Measurements from ENCODE around the gene SLC35G3. TPM values are rescaled to one million over a fixed set of nuclear protein-coding genes. Genes with fewer than 3 reads are reported as not detected.
"Not testable (repeated sequence)": the region's sequence is repeated elsewhere in the genome, so short reads cannot be mapped to it uniquely, and the experiment has no call there.

Gene SLC35G3
- total RNA-seq, 4 donors from 2014 or later: not detected

DNA sequence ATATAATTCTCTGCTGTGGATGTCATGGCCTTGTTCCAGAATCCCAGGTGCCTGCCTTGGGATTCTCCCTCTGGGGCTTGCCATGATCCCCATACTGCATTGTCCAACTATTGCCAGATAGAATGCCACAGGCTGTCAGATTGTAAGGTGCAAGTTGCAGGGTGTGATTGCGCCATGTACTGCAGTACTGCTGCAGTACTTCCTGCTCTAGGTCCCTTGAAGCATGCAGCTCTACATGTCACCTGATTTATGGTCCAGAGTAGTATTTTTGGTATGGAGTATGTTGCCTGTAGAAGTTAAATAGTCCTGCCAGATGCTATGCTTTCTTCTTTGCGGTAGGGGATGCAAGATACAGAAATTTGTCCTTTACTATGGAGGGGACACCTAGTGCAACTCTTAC, 41.7 kb upstream of the SLC35G3 start:
- Histone ChIP-seq H3K9me3 (no peaks in the 10 kb centered on the region), H3K4me1 (no peaks in the 10 kb centered on the region), H3K27me3 (no peaks in the 10 kb centered on the region), H3K27ac (no peak overlapping the region), H3K36me3 (no peaks in the 10 kb centered on the region), H3K4me3 (no peak overlapping the region)
- 64 to 88% methylated on average over 2 of the region's 2 CpGs for WGBS, 2 donors
- TF ChIP-seq, protein P1, sequence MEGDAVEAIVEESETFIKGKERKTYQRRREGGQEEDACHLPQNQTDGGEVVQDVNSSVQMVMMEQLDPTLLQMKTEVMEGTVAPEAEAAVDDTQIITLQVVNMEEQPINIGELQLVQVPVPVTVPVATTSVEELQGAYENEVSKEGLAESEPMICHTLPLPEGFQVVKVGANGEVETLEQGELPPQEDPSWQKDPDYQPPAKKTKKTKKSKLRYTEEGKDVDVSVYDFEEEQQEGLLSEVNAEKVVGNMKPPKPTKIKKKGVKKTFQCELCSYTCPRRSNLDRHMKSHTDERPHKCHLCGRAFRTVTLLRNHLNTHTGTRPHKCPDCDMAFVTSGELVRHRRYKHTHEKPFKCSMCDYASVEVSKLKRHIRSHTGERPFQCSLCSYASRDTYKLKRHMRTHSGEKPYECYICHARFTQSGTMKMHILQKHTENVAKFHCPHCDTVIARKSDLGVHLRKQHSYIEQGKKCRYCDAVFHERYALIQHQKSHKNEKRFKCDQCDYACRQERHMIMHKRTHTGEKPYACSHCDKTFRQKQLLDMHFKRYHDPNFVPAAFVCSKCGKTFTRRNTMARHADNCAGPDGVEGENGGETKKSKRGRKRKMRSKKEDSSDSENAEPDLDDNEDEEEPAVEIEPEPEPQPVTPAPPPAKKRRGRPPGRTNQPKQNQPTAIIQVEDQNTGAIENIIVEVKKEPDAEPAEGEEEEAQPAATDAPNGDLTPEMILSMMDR (IDR thresholded peaks at IDR 0.05): no peak
- TF ChIP-seq POLR2A (IDR thresholded peaks at IDR 0.05): no peak
- intact Hi-C loops (cut with DNase I): no loop called here
- DNase-seq: no peak

DNA sequence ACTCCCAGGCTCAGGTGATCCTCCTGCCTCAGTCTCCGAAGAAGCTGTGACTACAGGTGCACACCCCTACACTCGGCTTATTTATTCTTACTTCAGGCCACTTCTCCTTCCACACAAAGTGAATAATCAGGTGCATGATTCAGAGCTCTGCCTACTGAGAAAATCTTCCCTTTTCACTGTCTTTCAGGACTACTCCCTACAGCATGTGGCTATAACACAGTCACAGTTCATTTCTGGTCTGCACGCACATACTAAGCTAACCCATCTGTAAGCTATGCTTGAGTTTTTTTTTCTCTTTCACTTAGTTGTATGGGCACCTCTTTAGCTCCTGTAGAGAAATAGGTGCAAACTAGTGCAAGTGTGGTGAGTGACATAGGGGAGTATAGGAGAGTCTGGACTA, 41.1 kb upstream of the SLC35G3 start:
- intact Hi-C loops (cut with DNase I): no loop called here
- no peaks in the 10 kb centered on the region for H3K9me3 ChIP-seq
- DNase-seq: no peak

DNA sequence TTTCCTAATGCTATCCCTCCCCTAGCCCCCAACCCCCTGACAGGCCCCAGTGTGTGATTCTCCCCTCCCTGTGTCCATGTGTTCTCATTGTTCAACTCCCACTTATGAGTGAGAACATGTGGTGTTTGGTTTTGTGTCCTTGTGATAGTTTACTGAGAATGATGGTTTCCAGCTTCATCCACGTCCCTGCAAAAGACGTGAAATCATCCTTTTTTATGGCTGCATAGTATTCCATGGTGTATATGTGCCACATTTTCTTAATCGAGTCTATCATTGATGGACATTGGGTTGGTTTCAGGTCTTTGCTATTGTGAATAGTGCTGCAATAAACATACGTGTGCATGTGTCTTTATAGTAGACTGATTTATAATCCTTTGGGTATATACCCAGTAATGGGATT, 40.1 kb upstream of the SLC35G3 start:
- H3K4me1 ChIP-seq; H3K9me3 ChIP-seq; H3K27ac ChIP-seq; H3K27me3 ChIP-seq; H3K36me3 ChIP-seq; H3K4me3 ChIP-seq; intact Hi-C loops (cut with DNase I); DNase-seq: not testable (repeated sequence)
- WGBS, 2 donors: 85 to 88% methylated on average over 4 of the region's 4 CpGs

More for the DNA sequence above, 41.1 kb upstream of the SLC35G3 start:
- Histone ChIP-seq H3K4me1 (no peaks in the 10 kb centered on the region), H3K4me3 (no peak overlapping the region), H3K27me3 (no peaks in the 10 kb centered on the region), H3K27ac (no peak overlapping the region), H3K36me3 (no peaks in the 10 kb centered on the region)
- 74 to 79% methylated on average over 3 of the region's 3 CpGs for WGBS, 2 donors
- TF ChIP-seq POLR2A (IDR thresholded peaks at IDR 0.05): no peak
- TF ChIP-seq, protein P1 (IDR thresholded peaks at IDR 0.05): no peak

DNA sequence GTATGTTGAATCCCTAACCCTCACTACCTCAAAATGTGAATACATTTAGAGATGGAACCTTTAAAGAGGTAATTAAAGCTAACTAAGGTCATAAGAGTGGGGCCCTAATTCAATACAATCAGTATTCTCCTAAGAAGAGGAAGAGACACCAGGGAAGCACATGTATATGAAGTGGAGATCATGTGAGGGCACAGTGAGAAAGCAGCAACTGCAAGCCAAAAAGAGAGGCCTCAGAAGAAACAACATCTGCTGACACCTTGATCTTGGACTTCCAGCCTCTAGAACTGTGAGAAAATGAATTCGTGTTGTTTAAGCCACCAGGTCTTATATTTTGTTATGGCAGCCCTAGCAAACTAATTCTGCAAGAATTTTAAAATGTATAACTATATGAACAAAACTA, 35.4 kb upstream of the SLC35G3 start:
- TF ChIP-seq, protein P1 (IDR thresholded peaks at IDR 0.05): no peak
- intact Hi-C loops (cut with DNase I): no loop called here
- no peaks in the 10 kb centered on the region for H3K9me3 ChIP-seq
- DNase-seq: no peak
- H3K36me3 ChIP-seq: no peaks in the 10 kb centered on the region
- H3K27ac ChIP-seq: no peak overlapping the region
- no peak overlapping the region for H3K4me3 ChIP-seq
- H3K4me1 ChIP-seq: no peaks in the 10 kb centered on the region
- 64 to 73% methylated on average over 1 of the region's 1 CpG for WGBS, 2 donors
- H3K27me3 ChIP-seq: no peaks in the 10 kb centered on the region

DNA sequence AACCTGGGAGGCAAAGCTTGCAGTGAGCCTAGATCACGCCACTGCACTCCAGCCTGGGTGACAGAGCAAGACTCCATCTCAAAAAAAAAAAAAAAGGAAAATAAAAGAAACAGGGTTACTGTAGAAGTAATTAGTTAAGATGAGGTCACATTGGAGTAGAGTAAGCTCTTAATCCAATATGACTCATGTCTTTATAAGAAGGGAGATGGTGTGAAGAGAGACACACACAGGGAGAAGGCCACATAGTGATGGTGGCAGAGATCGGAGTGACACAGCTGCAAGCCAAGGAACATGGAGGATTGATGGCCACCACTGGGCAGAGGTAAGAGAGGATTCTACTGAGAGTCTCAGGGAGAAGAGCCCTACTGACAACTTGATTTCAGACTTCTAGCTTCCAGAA, 33.4 kb upstream of the SLC35G3 start:
- no peak for DNase-seq
- intact Hi-C loops (cut with DNase I): no loop called here
- 87 to 98% methylated on average over 2 of the region's 2 CpGs for WGBS, 2 donors
- Histone ChIP-seq H3K9me3 (peaks cover 0 to 3% (median 0%) of the 10 kb centered on the region in 3 donors), H3K4me3 (no peak overlapping the region), H3K36me3 (no peaks in the 10 kb centered on the region), H3K27me3 (no peaks in the 10 kb centered on the region), H3K27ac (no peak overlapping the region), H3K4me1 (no peaks in the 10 kb centered on the region)
- TF ChIP-seq, protein P1 (IDR thresholded peaks at IDR 0.05): no peak
- TF ChIP-seq POLR2A (IDR thresholded peaks at IDR 0.05): no peak

DNA sequence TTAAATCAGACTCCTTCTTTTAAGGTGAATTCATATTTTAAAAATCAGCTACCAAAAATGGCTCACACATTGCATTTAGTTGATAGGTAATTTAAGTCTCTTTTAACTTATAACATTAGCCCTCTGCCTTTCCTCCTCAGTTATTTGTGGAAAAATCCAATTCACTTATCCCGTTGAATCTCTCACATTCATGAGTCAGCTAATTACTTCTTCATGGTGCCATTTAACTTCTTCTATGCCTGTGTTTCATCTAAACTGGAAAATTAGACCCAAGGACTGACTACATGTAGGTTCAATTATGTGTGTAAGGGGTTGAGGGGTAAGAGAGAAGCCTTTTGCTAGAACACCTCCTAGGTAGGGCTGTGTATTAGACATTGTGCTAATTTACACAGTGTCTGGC, 30.2 kb upstream of the SLC35G3 start:
- H3K4me1 ChIP-seq: peaks cover 0 to 6% (median 3%) of the 10 kb centered on the region in 3 donors
- intact Hi-C loops (cut with DNase I): no loop called here
- TF ChIP-seq POLR2A (IDR thresholded peaks at IDR 0.05): no peak

More for the DNA sequence above, 30.2 kb upstream of the SLC35G3 start:
- H3K4me3 ChIP-seq: no peak overlapping the region
- H3K27ac ChIP-seq: no peak overlapping the region
- H3K36me3 ChIP-seq: no peaks in the 10 kb centered on the region
- H3K27me3 ChIP-seq: peaks cover 0 to 5% (median 0%) of the 10 kb centered on the region in 4 donors
- peaks cover 0 to 9% (median 3%) of the 10 kb centered on the region in 3 donors for H3K9me3 ChIP-seq
- 32 to 35% methylated on average over 1 of the region's 1 CpG for WGBS, 2 donors
- DNase-seq: no peak
